Fibroblast of the aortic adventitia (primary cell): ENCODE data around the gene PLBD1. TPM values are rescaled to one million over a fixed set of nuclear protein-coding genes. Genes with fewer than 3 reads are reported as not detected.

Experiments used
- DNase-seq: peaks from one replicate; pipeline ENCODE4 v3.0.0-alpha.2; 2010; ENCODE audit warnings: low read depth
- H3K4me3 ChIP-seq: 2 replicates; pipeline ENCODE4 v1.5.1; 2011; ENCODE audit warnings: low read depth, mild to moderate bottlenecking, control low read depth, low read length, moderate library complexity
- small RNA-seq: library from RNA; depleted of rRNA; stranded (forward); fragments of <200 nt; gene quantifications from one replicate; pipeline ENCODE3, GENCODE V24; 2012
- total RNA-seq: library from RNA; depleted of rRNA; stranded (reverse); fragments of >200 nt; gene quantifications from 2 replicates; pipeline ENCODE4 v1.2.3, GENCODE V29; 2012; ENCODE audit warnings: low replicate concordance
- TF ChIP-seq, protein P1 (sequence below): IDR thresholded peaks from 2 replicates; pipeline ENCODE4 v1.5.1; 2011; ENCODE audit warnings: mild to moderate bottlenecking, low read length, control low read depth, inconsistent platforms; ENCODE audit not compliant: insufficient read depth

PLBD1 gene
- total RNA-seq, 1 donor, result 2.4 TPM

DNA sequence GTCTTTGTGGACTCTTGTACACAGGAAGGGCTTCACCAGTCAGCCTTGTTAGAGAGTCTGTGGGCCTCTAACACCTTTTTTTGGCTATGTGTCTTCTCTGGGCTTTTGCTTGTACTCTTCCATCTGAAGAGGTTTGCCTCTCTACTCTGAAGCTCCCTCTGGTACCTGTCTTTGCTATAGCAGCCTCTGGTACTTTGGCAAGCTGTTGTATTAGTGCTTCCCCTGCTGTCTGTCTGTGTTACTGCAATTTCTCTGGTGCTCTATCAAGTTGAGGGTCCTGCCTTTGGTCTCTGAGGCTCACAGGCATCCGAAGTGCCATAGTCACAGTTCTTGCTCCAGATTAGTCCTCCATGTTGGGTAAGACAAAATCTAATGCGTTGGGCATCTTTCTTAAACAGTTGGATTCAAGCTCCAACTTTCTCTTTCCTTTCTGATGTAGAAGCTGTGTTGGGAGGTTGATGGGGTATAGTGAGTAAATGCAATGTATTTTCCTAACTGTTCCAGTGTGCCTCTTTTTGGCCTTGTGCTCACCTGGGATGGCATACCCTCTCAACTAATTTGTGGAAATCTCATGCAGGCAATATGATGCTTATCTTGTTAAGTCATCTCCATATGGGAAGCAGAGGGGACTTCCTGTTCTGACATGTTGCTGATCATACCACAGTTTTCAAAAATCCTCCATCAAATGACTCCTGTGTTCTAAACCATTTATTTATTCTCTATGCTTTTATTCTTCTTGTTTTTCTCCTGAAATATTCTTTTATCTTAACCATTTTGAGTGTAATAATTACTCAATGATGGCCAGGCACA, 113.4 kb downstream of the PLBD1 start:
- peak; percentile 25 for DNase-seq
- no peak overlapping the region for H3K4me3 ChIP-seq
- TF ChIP-seq, protein P1, sequence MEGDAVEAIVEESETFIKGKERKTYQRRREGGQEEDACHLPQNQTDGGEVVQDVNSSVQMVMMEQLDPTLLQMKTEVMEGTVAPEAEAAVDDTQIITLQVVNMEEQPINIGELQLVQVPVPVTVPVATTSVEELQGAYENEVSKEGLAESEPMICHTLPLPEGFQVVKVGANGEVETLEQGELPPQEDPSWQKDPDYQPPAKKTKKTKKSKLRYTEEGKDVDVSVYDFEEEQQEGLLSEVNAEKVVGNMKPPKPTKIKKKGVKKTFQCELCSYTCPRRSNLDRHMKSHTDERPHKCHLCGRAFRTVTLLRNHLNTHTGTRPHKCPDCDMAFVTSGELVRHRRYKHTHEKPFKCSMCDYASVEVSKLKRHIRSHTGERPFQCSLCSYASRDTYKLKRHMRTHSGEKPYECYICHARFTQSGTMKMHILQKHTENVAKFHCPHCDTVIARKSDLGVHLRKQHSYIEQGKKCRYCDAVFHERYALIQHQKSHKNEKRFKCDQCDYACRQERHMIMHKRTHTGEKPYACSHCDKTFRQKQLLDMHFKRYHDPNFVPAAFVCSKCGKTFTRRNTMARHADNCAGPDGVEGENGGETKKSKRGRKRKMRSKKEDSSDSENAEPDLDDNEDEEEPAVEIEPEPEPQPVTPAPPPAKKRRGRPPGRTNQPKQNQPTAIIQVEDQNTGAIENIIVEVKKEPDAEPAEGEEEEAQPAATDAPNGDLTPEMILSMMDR, result peak; percentile 35

Small RNAs within 50 kb of the gene (small RNA-seq; reads per million reads assigned to genes)
- not detected for gene RN7SKP134

Other genes starting within 250 kb of the PLBD1 start
- 48.1 and 164 TPM in 2 replicates for gene ATF7IP, start 202.2 kb downstream of the PLBD1 start, total RNA-seq
- gene GUCY2C, start 128.7 kb upstream of the PLBD1 start, total RNA-seq, result not detected in 2 replicates
- gene WBP11, start 235.6 kb upstream of the PLBD1 start, total RNA-seq, result 6.3 and 15.9 TPM in 2 replicates
- gene C12orf60, start 235.8 kb upstream of the PLBD1 start, total RNA-seq, result 0.65 and 0.99 TPM in 2 replicates
- gene SMCO3, start 246.3 kb upstream of the PLBD1 start, total RNA-seq, result 0.09 TPM in 1 of 2 replicates, not detected in the other